Cardiac septum (tissue), 1 donor: ENCODE results near the gene EFL1. TPM values are rescaled to one million over a fixed set of nuclear protein-coding genes. Genes with fewer than 3 reads are reported as not detected.
A peak's percentile ranks its signal among the peaks of the same experiment; 100 is the strongest.

Experiments
- DNase-seq: peaks from one replicate; pipeline ENCODE4 v3.0.0-alpha.2; 2020; ENCODE audit warnings: low spot score
- intact Hi-C: fragments of 100-400 bp; cut with DNase I; formaldehyde crosslinking; loops from one replicate; pipeline ENCODE4 v1.14.0; 2022
- total RNA-seq: library from RNA; stranded (reverse); fragmentation: NEBNext Ultra II Directional; extraction: Animal tissue kit (Norgen Biotek cat#: 25700); gene quantifications from one replicate; pipeline ENCODE4 v1.2.1, GENCODE V29; 2021
- donor health status: DM: no; HTN: no; CAD: no.

The EFL1 gene
- total RNA-seq, 1 donor from 2014 or later, result 10.3 TPM

GRCh38 chr15:82132742-82133141, 129.8 kb downstream of the EFL1 start:
- DNase-seq, result no peak
- intact Hi-C loops, result no loop called here

- no peak for DNase-seq
- intact Hi-C loops, result no loop called here
These were observed 130.4 kb downstream of the EFL1 start for GRCh38 chr15:82132096-82132495.

GRCh38 chr15:82130248-82130647, 132.3 kb downstream of the EFL1 start:
- intact Hi-C loops, result no loop called here
- DNase-seq, result no peak

- DNase-seq, result no peak
- intact Hi-C loops, result no loop called here
These were observed 132.8 kb downstream of the EFL1 start for GRCh38 chr15:82129761-82130160.

GRCh38 chr15:82129149-82129692, 133.3 kb downstream of the EFL1 start:
- no peak for DNase-seq
- intact Hi-C loops, result no loop called here

- intact Hi-C loops, result no loop called here
- DNase-seq, result no peak
These were observed 134.0 kb downstream of the EFL1 start for GRCh38 chr15:82128401-82129148.

GRCh38 chr15:82127581-82127980, 135.0 kb downstream of the EFL1 start:
- no peak for DNase-seq
- intact Hi-C loops, result no loop called here

- intact Hi-C loops, result no loop called here
These were observed 136.2 kb downstream of the EFL1 start for GRCh38 chr15:82126346-82126745.

GRCh38 chr15:82124331-82125263, 137.9 kb downstream of the EFL1 start:
- DNase-seq, result no peak
- intact Hi-C loops, result no loop called here

More at GRCh38 chr15:82126346-82126745, 136.2 kb downstream of the EFL1 start:
- DNase-seq, result no peak

GRCh38 chr15:82122746-82123400, 139.7 kb downstream of the EFL1 start:
- intact Hi-C loops, result no loop called here
- DNase-seq, result no peak

- intact Hi-C loops, result no loop called here
- no peak for DNase-seq
These were observed 144.5 kb downstream of the EFL1 start for GRCh38 chr15:82118040-82118439.

- DNase-seq, result no peak
- intact Hi-C loops, result no loop called here
These were observed 145.2 kb downstream of the EFL1 start for GRCh38 chr15:82117296-82117695.

- DNase-seq, result no peak
- intact Hi-C loops, result no loop called here
These were observed 147.9 kb downstream of the EFL1 start for GRCh38 chr15:82114660-82115059.

GRCh38 chr15:82113106-82113715, 149.3 kb downstream of the EFL1 start:
- no peak for DNase-seq
- intact Hi-C loops, result no loop called here

GRCh38 chr15:82111918-82112317, 150.6 kb downstream of the EFL1 start:
- DNase-seq, result no peak
- intact Hi-C loops, result no loop called here

- DNase-seq, result no peak
- intact Hi-C loops, result no loop called here
These were observed 152.4 kb downstream of the EFL1 start for GRCh38 chr15:82110144-82110543.

- intact Hi-C loops, result loop anchor here (5.0 kb wide), 1 partner anchor 89 kb away; no protein-coding TSS in a partner anchor
- DNase-seq, result peak; percentile 82
These were observed 153.9 kb downstream of the EFL1 start for GRCh38 chr15:82108489-82109078.

- intact Hi-C loops, result loop anchor here (5.0 kb wide), 1 partner anchor 91 kb away; no protein-coding TSS in a partner anchor
- no peak for DNase-seq
These were observed 155.9 kb downstream of the EFL1 start for GRCh38 chr15:82106679-82107078.
